Lower leg skin (tissue), 4 donors: ENCODE results near the gene CD8B. TPM values are rescaled to one million over a fixed set of nuclear protein-coding genes. Genes with fewer than 3 reads are reported as not detected.

ENCODE experiments used
- DNase-seq, 2 donors: peaks; one replicate each; pipeline ENCODE4 v3.0.0-alpha.2; 2019; ENCODE audit warnings: low spot score in 2 of 2
- H3K4me3 ChIP-seq: fragments of 200-600 bp; sonication (generic); 2 replicates; pipeline ENCODE4 v1.5.1; 2017; ENCODE audit warnings: mild to moderate bottlenecking, low read depth; ENCODE audit not compliant: poor library complexity, severe bottlenecking
- CTCF ChIP-seq, 3 donors: fragments of 450-650 bp; IDR thresholded peaks; one replicate each; pipeline ENCODE4 v1.5.1; 2016; ENCODE audit warnings: antibody characterized with exemption in 3 of 3, mild to moderate bottlenecking in 3 of 3, moderate library complexity in 2 of 3
- POLR2A ChIP-seq, 2 donors: fragments of 450-650 bp; IDR thresholded peaks; one replicate each; pipeline ENCODE4 v1.6.1; 2016 to 2017; ENCODE audit warnings: antibody characterized with exemption in 2 of 2, mild to moderate bottlenecking in 1 of 2, moderate library complexity in 1 of 2
- whole genome bisulfite sequencing, 2 donors: methylation state at CpG; one replicate each; pipeline ENCODE4 v1.1.5; 2018; 5-methylcytosine and 5-hydroxymethylcytosine counted together
- intact Hi-C: fragments of 100-400 bp; cut with DNase I; formaldehyde crosslinking; loops from one replicate; pipeline ENCODE4 v1.15.0; 2023; ENCODE audit warnings: low total_unique reads
- total RNA-seq, 4 donors: library from RNA; depleted of rRNA; stranded (reverse); fragments of >200 nt; gene quantifications; one replicate each; pipeline ENCODE4 v1.1.0, GENCODE V29; 2016

The CD8B gene
- total RNA-seq, 4 donors from 2014 or later = 0.76 to 2.4 (median 1.2) TPM; not detected in 1

GRCh38 chr2:86781363-86781762, 80.3 kb downstream of the CD8B start:
- 74% methylated on average over 9 of the region's 9 CpGs for WGBS, 2 donors

DNA sequence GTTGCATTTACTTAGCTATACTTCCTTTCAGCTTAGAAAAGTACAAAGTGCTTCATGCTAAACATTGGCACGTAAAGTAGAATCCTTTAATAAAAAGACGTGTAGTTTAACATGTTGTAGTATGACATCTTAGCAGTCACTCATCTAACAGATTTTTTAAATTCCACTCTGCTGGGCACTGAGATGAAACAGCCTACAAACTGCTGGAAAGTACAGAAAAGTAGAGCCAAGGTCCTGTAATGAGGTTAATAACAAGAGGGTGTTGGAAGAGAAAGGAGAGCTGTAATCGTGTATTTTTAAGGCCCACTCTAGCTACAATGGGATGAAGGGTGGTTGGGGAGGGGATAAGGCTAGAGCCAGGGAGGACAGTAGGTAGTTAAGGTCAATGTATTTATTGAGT, 81.7 kb downstream of the CD8B start:
- no peak for TF ChIP-seq POLR2A (IDR thresholded peaks at IDR 0.05)
- TF ChIP-seq CTCF (IDR thresholded peaks at IDR 0.05) = no peak
- intact Hi-C loops = no loop called here
- WGBS, 2 donors = 61 to 75% methylated on average over 3 of the region's 3 CpGs

More at GRCh38 chr2:86781363-86781762, 80.3 kb downstream of the CD8B start:
- TF ChIP-seq CTCF (IDR thresholded peaks at IDR 0.05) (no peak), POLR2A (IDR thresholded peaks at IDR 0.05) (no peak)
- intact Hi-C loops = no loop called here
- no peak for DNase-seq
- no peak overlapping the region for H3K4me3 ChIP-seq

DNA sequence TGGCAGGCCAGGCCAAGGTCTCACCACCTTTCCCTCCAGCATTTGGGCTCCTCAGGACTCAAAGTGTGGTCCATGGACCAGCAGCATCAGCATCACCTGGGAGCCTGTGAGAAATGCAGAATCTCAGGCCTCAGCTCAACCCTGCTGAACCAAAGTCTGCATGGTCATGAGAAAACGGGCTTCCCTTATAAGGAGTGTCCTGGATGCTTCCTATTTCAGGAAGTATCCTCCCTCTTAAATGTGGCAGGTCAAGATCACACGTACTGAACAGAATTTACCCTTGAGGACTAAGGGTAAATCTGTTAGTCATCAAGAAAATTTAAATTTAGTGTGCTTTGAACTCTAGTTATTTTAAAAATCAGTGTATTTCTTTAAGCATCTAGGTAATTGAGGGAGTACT, 82.7 kb downstream of the CD8B start:
- no peak for DNase-seq
- TF ChIP-seq CTCF (IDR thresholded peaks at IDR 0.05) (no peak), POLR2A (IDR thresholded peaks at IDR 0.05) (no peak)
- intact Hi-C loops = no loop called here
- WGBS, 2 donors = 36 to 42% methylated on average over 2 of the region's 2 CpGs
- H3K4me3 ChIP-seq = no peak overlapping the region

More for the DNA sequence above, 81.7 kb downstream of the CD8B start:
- no peak overlapping the region for H3K4me3 ChIP-seq
- no peak for DNase-seq

GRCh38 chr2:86776532-86776931, 85.2 kb downstream of the CD8B start:
- DNase-seq = no peak
- intact Hi-C loops = no loop called here
- no peak overlapping the region for H3K4me3 ChIP-seq
- 92 to 94% methylated on average over 7 of the region's 7 CpGs for WGBS, 2 donors
- TF ChIP-seq CTCF (IDR thresholded peaks at IDR 0.05) = no peak
- TF ChIP-seq POLR2A (IDR thresholded peaks at IDR 0.05) = no peak

GRCh38 chr2:86775338-86775737, 86.3 kb downstream of the CD8B start:
- no peak for TF ChIP-seq CTCF (IDR thresholded peaks at IDR 0.05)
- intact Hi-C loops = no loop called here
- H3K4me3 ChIP-seq = no peak overlapping the region
- DNase-seq = no peak
- 52 to 63% methylated on average over 4 of the region's 4 CpGs for WGBS, 2 donors

DNA sequence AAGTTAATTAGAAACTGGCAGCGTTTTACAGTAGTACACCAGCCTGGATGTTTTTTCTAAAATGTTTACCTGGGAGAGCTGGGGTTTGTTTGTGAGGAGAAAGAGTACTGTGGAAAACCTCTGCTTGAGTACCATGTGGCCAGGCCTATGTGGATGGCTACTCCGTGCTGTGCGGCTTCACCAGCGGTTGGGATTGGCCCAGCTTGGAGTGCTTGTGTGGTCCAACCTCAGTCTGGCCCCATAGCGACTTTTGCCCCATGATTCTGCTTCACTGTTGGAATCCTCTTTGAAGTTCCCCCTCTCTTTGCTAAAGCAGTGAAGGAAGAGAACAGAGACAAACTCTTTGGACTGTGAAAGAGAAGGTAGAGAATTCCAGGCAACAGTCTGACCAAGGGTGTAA, 86.8 kb downstream of the CD8B start:
- no peak for DNase-seq
- no peak for TF ChIP-seq POLR2A (IDR thresholded peaks at IDR 0.05)
- TF ChIP-seq CTCF (IDR thresholded peaks at IDR 0.05) = no peak
- intact Hi-C loops = no loop called here
- 67 to 87% methylated on average over 5 of the region's 5 CpGs for WGBS, 2 donors
- H3K4me3 ChIP-seq = no peak overlapping the region
